Umbilical cord (tissue), 2 donors: ENCODE data around the gene SLC15A2. TPM values are rescaled to one million over a fixed set of nuclear protein-coding genes. Genes with fewer than 3 reads are reported as not detected.
"Not testable (repeated sequence)": the region's sequence is repeated elsewhere in the genome, so short reads cannot be mapped to it uniquely, and the experiment has no call there.

ENCODE experiments used
- DNase-seq: peaks from one replicate; pipeline ENCODE4 v3.0.0-alpha.2; 2015; ENCODE audit warnings: low spot score
- total RNA-seq: library from RNA; depleted of rRNA; stranded (reverse); fragments of >200 nt; gene quantifications from one replicate; pipeline ENCODE4 v1.2.3, GENCODE V29; 2014; ENCODE audit warnings: low replicate concordance; ENCODE audit not compliant: insufficient read depth

The SLC15A2 gene, protein sequence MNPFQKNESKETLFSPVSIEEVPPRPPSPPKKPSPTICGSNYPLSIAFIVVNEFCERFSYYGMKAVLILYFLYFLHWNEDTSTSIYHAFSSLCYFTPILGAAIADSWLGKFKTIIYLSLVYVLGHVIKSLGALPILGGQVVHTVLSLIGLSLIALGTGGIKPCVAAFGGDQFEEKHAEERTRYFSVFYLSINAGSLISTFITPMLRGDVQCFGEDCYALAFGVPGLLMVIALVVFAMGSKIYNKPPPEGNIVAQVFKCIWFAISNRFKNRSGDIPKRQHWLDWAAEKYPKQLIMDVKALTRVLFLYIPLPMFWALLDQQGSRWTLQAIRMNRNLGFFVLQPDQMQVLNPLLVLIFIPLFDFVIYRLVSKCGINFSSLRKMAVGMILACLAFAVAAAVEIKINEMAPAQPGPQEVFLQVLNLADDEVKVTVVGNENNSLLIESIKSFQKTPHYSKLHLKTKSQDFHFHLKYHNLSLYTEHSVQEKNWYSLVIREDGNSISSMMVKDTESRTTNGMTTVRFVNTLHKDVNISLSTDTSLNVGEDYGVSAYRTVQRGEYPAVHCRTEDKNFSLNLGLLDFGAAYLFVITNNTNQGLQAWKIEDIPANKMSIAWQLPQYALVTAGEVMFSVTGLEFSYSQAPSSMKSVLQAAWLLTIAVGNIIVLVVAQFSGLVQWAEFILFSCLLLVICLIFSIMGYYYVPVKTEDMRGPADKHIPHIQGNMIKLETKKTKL
- 12.0 TPM for total RNA-seq

DNA sequence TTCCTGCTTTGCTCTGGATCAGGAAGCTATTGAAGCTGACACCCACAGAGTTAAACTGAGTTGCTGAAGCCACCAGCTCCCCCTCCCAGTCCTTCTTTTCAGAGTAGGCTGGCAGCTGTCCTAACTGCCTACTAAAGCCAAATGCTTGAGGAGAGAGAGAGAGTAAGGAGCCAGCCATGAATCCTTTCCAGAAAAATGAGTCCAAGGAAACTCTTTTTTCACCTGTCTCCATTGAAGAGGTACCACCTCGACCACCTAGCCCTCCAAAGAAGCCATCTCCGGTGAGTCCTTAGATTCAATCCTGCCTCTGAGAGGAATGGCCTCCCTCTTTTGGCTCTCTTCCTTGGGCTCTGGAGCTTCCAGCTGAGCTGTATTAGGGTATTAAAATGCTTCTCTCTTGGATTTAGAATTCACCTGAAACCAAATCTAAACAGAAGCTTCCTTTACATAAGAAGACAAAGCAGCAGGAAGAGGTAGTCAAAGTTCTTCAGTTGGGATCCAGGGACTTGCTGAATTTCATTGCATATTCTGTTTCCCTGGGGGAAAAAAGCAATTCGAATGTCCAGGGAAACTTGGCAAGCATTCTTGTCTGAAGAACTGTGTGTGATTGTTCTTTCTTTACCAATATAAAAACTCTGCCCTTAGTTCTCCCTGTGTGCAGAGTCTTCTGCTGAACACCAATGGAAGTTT lies at the start of gene SLC15A2:
Gene SLC15A2, plus strand, starts transcription at position 101 of the 690 bp plus-strand sequence. Its CDS starts 76 bp downstream, at position 177.
- peak; percentile 49 for DNase-seq

DNA sequence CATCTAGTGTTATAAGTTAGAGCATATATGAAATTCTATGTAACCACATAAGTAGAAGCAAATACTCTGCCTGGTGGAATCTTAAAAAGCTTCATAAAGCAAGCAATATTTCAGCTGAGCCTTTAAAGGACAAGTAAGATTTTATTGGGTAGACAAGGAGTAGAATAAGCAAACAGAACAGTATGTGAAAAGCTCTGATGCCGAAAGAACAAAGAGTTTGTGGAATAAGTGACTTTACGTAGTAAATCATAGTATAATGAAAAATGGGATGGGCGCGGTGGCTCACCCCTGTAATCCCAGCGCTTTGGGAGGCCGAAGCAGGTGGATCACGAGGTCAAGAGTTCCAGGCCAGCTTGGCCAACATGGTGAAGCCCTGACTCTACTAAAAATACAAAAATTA lies 49.3 kb upstream of the SLC15A2 start:
- DNase-seq: no peak

DNA sequence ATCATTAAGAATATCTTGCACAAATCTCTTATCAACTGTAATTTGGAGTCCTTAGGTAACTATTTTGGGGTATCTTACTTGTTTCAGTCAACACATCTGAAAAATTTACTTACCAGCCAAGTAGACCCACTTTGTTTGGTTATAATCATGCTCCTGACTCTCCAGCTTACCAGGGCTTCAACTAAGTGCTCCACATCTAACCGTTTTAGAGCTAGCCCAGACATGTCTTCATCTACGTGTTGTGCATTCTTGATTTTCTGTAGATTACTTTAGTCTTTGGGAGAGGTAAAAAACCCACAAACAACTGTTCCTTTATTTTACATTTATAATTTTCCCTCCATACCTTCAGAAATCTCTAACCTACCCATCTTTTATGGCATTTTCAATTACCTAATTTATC lies 41.9 kb upstream of the SLC15A2 start:
- peak; percentile 25 for DNase-seq

DNA sequence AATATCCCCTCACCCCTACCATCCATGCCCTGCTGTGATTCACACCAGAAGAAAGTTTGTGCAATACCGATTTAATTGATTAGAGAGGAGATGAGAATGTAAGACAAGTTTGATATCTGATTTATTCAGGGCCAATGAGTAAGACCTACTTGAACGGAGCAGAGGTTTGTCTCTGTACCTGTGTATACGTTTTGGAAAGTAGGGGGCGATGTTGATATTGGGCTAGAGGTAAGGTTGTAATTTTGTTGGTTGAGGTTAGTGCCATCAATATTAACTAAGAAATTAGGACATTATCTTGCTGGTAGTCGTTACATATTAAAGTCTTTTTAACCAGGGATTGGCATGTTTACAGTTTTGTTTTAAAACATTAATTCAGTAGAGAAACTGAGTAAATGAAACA lies 38.6 kb upstream of the SLC15A2 start:
- DNase-seq: no peak

DNA sequence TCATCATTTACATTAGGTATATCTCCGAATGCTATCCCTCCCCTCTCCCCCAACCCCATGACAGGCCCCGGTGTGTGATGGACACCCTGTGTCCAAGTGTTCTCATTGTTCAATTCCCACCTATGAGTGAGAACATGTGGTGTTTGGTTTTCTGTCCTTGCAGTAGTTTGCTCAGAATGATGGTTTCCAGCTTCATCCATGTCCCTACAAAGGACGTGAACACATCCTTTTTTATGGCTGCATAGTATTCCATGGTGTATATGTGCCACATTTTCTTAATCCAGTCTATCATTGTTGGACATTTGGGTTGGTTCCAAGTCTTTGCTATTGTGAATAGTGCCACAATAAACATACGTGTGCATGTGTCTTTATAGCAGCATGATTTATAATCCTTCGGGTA lies 36.4 kb upstream of the SLC15A2 start:
- DNase-seq: not testable (repeated sequence)

DNA sequence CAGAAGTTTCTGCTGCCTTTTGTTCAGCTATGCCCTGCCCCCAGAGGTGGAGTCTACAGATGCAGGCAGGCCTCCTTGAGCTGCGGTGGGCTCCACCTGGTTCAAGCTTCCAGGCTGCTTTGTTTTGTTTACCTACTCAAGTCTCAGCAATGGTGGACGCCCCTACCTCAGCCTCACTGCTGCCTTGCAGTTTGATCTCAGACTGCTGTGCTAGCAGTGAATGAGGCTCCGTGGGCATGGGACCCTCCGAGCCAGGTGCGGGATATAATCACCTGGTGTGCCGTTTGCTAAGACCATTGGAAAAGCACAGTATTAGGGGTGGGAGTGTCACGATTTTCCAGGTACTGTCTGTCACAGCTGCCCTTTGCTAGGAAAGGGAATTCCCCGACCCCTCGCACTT lies 31.0 kb upstream of the SLC15A2 start:
- not testable (repeated sequence) for DNase-seq

DNA sequence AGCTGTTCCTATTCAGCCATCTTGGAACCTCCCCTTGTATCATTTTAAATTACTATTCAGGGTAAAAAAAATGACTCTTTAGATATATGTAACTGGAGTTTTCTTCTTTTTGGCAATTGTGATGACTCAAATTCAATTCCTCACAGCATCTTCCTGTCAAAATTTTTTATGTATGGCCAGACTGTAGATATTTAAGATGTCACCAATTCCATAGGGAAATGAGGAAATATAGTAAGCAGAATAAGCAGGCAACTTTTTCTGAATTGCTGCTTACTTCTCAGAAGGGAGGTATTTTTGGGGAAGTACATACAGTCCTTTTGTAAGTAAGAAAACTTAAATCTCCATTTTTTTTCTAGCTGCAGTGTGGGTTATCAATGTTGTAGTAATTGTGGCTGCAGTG lies 30.4 kb upstream of the SLC15A2 start:
- DNase-seq: no peak

DNA sequence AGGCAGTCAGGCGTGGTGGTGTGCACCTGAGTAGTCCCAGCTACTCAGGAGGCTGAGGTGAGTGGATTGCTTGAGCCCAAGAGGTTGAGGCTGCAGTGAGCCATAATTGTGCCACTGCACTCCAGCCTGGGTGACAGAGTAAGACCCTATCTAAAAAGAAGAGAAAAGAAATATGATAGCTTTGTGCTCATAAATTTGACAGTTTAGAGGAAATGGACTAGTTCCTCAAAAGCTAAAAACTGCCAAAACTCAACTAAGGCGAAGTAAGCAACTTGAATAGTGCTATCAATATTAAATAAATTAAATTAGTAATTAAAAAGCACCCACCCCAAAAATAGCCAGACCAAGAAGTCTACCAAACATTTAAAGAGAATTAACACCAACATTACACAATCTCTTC lies 24.5 kb upstream of the SLC15A2 start:
- no peak for DNase-seq

DNA sequence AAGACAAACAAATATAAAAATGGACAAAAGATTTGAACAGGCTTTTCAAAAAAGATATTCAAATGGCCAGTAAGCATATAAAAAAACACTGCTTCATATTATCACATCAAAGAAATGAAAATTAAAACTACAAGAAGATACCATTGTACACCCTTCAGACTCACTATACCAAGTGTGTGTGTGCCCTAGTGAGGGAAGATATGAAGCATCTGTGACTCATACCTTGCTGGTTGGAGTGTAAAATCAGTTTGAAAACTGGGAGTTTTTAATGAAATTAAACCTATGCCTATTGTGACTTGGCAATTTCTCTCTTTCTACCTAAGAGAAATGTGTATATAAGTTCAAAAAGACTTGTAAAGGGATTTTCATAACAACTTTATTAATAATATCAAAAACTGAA lies 23.5 kb upstream of the SLC15A2 start:
- no peak for DNase-seq

DNA sequence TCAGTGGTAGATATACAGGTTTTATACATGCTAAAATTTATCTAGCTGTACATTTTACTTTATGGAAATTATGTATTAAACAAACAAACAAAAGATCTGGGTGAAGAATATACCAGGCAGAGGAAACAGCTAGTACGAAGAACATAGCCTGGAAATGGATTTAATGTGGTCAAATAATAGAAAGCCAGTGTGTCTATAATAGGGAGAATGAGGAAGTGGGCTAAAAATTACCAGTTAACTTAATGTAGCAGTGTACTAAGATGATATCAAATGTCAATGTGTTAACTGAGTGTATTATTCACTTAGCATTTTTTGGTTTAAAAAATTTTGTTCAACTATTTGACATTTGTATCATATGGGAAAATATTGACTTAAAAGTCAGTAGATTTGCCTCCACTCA lies 22.8 kb upstream of the SLC15A2 start:
- DNase-seq: no peak

DNA sequence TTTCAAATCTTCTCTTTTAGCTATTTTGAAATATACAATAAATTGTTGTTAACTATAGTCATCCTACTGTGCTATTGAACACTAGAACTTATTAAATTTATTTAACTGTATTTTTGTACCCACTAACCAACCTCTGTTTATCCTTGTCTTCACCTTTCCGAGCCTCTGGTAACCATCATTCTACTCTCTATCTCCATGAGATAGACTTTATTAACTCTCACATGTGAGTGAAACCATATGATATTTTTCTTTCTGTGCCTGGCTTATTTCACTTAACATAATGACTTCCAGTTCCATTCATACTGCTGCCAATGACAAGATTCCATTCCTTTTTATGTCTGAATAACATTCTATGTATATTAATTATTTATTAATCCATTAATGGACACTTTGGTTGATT lies 15.8 kb upstream of the SLC15A2 start:
- no peak for DNase-seq

DNA sequence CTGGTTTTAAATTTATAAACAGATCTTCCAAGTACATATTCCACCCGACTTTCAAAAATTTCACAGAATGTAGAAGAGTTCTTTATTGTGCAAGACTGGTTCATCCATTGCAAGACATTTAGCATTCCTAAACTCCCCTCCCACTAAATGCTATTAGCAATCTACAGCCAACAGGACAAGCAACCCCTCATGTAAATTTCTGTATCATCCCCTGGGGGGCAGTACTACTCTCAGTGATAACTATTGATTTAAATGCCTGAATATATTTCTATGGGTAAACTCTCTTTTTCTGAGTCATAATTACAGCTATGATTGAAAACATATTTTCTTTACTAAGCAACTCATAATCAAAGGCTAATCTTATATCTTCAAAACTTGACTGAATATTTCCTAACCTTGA lies 10.7 kb upstream of the SLC15A2 start:
- DNase-seq: no peak

DNA sequence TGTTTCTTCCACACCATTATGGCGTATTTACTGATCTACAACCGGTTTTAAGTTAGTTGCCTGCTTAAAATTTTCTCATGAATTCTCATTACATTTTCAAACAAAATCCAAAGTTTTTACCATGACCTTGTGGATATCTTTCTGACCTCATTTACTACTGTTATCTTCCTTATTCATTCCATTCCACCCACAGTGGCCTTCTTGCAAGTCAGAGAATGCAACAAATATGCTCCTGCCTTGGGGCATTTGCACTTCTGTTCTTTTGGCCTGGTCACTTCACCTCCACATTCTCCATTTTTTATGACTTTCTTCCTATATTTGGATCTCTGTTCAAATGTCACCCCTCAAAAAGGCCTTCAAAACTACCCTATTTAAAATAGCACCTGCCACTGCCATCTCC lies 8.8 kb upstream of the SLC15A2 start:
- DNase-seq: no peak

DNA sequence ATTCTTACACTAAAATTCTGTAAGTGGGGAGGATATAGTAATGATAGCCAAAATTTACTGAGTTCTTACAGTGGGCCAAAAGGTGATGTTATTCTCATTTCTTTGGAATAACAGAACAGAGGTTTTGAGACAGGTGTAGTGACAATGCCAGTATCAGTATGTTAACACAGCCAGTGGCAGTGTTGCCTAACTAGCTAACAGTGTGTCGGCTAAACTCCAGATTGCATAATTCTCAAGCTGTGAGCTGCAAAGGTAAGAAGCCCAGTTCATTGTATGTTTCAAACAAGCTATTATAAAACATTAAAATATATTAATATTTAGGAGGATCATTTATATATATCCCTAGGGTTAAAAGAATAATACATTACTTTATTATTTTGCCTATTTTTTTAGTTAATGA lies 920 bp downstream of the SLC15A2 start:
- DNase-seq: no peak

DNA sequence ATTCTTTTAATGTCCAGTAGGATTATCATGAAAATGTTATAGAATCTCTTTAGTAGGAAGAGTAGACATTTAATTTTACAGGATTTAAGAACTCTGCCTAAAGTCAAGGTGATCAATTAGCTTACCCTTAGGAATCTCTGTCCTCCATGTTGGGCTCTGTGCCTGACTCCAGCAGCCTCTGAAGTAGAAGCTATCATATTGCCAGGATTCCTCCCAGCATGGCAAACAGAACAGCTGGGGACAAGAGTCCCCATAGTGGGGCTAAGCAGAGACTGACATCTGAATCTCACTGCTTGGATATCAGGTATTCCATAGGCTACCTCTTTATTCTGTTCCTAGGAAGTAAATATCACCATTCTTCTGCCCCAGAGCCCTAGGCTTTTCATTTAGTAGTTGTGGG lies 1.5 kb downstream of the SLC15A2 start:
- DNase-seq: no peak

DNA sequence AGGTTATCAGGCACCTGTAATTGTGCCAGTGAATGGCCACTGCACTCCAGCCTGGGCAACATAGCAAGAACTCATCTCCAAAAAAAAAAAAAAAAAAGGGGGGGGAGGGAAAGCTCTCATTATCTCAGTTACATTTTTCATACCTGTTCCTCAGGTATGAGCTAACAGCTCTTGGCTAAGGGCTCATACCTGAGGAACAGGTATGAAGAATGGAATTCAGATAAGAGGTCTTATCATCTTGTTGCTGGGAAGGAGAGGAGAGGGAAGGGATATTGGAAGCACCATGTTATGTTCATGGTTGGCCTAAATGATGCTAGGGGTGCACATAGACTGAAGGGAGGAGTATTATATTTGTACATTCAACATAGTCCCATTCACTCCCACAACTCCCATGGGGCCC lies 2.6 kb downstream of the SLC15A2 start:
- no peak for DNase-seq

DNA sequence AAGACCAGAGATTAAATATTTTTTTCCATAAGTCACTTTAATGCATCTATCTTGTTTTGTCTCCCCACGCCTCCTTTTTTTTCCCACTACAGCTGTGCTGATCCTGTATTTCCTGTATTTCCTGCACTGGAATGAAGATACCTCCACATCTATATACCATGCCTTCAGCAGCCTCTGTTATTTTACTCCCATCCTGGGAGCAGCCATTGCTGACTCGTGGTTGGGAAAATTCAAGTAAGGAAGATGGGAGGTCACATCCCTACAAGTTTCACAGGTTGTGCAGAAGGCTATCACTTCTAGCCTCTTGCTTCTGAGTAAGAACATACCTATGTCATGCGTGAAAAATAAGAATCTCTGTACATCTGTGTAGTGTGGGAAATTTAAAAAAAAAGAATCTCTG lies 3.1 kb downstream of the SLC15A2 start:
- no peak for DNase-seq

DNA sequence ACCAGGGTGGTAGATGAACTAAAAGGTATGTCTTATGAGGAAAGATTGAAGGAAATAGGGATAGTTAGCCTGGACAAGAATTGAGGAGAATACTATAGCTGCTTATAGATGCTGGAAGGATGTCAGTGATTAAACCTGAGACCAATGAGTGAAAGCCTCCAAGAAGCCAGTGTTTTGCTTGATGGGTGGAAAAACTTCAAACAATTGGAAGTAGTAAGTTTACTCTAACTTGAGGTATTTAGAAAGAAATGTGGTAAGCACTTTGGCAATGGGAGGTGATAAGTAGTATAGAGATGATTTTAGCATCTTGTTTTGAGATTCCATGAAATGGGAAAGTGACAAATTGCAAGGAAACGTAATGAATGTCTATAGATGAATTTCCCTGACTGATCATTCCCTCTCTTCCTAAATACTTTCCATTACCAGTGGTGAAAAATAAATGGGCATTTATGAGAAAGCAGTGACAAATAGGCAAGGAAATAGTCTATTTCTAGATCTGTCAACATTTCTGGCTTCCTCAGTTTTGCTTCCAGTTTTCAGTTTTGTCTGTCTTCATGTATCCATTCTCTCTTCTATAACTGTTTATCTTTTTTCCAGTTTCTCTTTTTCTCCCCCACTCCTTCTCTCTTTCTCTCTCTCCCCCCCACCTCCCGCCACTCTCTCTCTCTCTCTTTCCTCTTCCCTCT lies 19.2 kb downstream of the SLC15A2 start:
- no peak for DNase-seq

DNA sequence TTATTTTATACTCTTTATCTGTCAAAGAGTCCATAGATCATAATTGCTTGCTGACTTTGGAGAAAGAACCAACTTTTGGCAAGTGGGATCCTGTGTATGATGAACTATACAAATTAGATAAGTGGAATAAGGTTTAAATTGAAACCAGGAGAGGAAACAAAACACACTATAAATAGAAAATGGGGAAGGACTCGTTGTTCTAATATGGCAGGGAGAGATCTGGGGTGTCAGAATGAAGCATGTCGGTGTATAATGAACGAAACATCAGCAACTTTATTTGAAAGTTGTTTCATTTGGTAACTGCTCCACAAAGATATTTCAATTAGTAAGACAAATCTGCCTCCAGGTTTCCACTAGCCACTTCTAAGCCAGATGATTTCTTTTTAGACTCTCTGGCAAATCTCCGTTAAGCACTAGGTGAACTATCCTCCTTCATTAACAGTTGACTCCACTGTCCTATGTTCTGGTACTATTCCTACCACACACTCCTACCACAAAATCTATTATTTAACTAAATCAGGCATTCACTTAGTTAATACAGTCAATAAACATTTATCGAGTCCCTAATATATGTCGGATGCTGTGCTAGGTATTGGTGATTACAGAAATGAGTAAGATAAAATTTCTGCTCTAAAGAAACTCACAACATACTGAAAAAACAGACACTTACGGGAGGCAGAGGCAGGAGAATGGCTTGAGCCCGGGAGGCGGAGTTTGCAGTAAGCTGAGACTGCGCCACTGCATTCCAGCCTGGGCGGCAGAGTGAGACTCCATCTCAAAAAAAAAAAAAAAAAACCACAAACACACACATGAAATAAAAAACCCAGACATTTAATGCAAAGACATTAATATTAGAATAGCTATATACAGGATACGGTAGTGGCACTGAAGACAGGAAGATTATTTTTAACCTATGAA lies 20.1 kb downstream of the SLC15A2 start:
- peak; percentile 38 for DNase-seq

DNA sequence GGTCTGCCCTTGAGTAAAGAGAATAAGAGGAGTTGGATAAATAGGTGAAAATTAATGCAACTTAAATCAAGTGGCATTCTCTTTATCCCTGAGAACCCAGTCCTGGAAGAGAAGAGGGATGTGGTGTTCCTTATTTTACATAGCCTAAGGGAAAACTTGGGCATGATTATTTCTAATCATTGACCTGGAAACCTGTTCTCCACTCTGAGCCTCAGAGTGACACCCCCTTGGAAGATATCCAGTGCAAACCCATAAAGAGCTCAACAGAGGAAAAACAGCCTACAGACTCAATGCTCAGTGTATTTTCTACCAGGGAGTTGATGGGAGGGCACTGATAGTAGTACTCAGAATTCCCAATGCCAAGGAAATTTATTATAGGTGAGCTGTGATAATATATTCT lies 22.0 kb downstream of the SLC15A2 start:
- DNase-seq: no peak
